B cell (primary cell): ENCODE data around the gene LIPH.

Source experiments
- EZH2 ChIP-seq: IDR thresholded peaks from 2 replicates; pipeline ENCODE4 v1.6.1; 2012; ENCODE audit warnings: borderline replicate concordance, low read depth, mild to moderate bottlenecking, moderate library complexity, low read length; ENCODE audit not compliant: insufficient read depth, poor library complexity, severe bottlenecking
- TF ChIP-seq, protein P1 (sequence below): fragments of 200-600 bp; IDR thresholded peaks from one replicate; pipeline ENCODE4 v1.8.0; 2022; ENCODE audit warnings: antibody characterized with exemption, mild to moderate bottlenecking

DNA sequence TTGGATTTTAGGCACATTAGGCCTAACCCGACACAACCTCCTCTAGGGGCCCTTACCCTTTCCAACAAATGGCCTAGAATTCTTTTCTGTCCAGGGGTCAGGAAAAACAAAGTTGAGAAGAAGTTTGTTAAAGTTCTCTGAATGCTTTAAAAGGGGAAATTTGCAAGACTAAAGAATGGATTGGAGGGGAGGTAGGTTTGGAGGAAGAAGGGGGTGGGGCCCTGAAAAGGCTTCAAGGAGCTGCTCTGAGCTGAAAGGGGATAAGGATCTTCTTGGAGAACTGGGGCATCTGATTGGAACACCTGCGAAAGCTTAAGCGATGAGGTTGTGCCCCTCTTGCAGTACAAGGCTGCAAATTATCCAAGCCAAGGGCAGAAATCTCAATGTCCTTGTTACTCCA is 29.8 kb upstream of the LIPH start:
- TF ChIP-seq, protein P1, sequence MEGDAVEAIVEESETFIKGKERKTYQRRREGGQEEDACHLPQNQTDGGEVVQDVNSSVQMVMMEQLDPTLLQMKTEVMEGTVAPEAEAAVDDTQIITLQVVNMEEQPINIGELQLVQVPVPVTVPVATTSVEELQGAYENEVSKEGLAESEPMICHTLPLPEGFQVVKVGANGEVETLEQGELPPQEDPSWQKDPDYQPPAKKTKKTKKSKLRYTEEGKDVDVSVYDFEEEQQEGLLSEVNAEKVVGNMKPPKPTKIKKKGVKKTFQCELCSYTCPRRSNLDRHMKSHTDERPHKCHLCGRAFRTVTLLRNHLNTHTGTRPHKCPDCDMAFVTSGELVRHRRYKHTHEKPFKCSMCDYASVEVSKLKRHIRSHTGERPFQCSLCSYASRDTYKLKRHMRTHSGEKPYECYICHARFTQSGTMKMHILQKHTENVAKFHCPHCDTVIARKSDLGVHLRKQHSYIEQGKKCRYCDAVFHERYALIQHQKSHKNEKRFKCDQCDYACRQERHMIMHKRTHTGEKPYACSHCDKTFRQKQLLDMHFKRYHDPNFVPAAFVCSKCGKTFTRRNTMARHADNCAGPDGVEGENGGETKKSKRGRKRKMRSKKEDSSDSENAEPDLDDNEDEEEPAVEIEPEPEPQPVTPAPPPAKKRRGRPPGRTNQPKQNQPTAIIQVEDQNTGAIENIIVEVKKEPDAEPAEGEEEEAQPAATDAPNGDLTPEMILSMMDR, result no peak
- no peak for TF ChIP-seq EZH2
